Amygdala (tissue), 56 donors: ENCODE measurements around the gene PTK6.

Experiments
- DNase-seq, 56 donors: peaks; one replicate each; lab custom pipeline; 2025; lab: John Stamatoyannopoulos, UW

PTK6 gene

DNA sequence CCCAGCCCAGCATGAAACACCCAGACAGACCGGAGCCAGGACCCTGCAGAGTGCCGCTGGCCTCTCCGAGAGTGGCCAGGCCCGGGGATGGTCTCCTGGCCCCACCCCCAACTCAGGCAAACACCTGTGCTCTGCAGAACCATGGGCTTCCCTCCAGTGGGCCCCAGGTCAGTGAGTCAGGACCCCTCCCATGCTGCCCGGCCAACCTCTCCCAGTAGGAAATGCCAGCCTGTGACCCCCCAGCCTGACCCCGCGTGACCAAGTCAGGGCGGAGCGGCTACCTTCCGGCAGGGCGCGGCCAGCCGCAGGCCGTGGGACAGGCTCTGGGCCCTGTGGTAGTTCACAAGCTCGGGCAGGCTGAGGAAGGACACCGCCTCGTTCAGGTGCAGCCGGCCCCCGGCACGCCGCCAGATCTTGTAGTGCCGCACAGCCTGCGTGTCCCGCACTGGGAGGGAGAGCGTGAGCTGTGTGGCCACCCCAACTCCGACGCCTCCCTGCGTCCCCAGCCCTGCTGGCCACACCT lies 3.2 kb downstream of the PTK6 start:
- no peak for DNase-seq

DNA sequence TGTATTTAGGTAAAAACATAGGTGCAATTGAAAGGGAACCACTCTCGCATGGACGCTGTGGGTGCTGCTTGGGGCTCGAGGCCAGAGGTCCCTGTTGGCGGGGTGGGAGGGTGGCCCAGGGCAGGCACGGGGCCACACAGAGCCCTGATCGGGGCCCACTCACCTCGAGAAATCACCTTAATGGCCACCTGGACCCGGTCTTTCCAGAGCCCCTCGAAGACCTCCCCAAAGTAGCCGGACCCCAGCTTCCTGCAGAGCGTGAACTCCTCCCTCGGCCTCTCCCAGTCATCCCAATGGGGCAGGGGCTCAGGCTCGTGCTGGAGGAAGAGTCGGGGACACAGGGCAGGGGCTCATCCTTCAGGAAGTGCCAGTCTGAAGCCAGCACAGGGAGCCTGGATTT lies 3.8 kb downstream of the PTK6 start:
- DNase-seq: no peak

DNA sequence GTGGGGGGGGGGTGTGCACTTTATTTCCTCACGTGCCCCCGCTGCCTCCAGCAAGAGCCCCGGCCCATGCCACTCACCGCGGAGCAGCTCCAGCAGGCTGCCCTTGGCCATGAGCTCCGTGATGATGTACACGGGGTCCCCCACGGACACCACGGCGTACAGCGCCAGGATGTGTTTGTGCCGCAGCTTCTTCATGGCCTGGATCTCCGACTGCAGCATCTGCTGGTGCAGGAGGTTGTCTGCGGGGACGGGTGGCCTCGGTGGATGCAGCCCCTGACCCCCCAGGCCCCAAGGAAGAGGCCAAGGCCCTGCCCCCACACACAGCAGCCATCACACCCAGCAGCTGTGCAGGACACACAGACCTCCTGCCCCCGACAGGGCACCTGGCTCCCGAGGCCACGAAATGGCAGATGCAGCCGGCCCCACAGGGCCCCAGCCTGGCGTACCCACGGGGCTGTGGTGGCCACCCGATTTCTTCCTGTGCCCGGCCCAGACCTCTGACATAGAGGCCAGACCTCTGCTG lies 4.7 kb downstream of the PTK6 start:
- no peak for DNase-seq

DNA sequence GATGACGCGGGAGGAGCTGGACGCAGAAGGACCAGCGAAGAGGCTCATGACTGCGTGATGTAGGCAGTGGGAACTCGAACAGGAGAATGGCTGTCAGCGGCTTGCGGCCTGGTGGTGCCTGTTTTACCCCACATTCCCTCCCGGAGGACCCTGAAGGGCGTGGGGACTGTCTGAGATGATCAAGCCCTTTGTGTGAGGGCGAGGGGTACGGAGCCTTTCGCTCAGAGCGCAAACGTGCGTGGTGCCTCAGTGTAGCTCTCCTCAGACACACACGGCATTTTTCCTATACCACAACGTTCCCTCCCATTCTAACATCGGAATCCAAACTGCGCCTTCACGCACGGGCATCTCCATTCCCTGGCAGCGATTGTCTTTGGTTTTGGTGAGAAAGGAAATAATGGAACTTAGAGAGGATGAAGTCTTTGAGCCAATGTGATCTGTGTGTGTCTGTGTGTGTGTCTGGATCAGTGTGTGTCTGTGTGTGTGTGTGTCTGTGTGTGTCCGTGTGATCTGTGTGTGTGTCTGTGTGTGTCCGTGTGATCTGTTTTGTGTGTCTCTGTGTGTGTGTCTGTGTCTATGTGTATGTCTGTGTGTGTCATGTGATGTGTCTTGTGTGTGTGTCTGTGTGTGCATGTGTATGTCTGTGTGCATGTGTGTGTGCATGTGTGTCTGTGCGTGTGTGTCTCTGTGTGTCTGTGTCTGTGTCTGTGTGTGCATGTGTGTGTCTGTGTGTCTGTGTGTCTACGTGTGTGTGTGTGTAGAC lies 5.3 kb downstream of the PTK6 start:
- DNase-seq: no peak

DNA sequence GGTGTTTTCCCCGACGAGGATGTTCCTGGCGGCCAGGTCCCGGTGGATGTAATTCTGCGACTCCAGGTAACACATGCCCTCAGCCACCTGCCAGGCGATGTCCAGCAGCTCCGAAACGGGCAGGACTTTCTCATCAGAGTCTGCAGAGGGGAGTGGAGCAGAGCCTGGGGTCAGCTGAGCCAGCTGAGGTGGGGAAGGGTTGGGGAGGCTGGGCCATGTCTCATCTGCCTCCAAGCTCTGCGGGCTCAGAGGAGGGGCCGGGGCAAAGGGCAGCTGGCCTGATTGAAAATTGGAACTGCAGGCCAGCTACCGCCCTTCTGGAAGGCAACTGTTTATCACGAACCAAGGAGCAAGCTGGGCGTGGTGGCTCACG lies 6.4 kb downstream of the PTK6 start:
- no peak for DNase-seq

- DNase-seq: no peak
These were observed 7.1 kb downstream of the PTK6 start for GRCh38 chr20:63529861-63530787.

DNA sequence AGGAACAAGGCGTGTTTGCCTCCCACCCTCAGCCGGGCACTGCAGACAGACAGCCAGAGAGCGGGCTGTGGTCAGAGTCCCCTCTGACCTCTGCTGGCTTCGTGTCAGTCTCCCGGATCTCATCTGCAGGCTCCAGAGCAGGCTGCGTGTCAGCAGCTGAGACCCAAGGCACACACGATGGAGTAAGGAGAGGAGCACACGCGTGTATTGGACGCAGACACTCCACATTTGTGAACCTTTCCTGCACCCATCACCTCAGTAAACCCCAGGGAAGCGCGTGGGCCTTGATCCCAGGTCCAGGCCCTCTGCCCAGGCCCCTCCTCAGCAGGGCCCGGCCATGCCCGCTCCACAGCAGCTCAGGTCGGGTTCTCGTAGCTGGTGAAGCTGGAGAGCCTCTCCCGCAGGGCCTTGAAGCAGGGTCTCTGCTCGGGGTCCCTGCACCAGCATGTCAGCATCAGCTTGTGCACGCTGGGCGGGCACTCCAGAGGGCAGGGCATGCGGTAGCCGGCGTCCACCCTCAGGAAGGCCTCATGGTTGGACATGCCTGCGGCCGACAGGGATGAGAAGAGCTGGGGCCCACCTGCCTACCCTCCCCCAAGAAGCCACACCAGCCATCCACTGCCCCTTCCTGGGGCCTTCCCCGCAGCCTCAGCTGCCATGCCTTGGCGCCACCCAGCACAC lies 7.9 kb downstream of the PTK6 start:
- no peak for DNase-seq

DNA sequence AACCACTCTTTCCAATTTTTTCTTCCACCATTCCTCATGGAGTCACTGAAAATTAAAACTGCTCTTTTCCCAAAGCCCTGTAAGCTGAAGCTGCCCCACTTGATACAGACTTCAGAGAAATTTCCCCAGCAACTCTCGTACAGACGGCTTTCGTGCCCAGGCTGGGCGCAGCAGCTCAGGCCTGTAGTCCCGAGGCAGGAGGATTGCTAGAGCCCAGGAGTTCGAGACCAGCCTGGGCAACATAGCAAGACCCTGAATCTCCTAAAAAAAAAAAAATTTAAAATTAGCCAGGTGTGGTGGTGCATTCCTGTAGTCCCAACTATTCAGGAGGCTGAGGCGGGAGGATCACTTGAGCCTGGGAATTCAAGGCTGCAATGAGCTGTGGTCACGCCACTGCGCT lies 10.0 kb downstream of the PTK6 start:
- DNase-seq: no peak

- no peak for DNase-seq
These were observed 11.2 kb downstream of the PTK6 start for GRCh38 chr20:63525971-63526370.

GRCh38 chr20:63525185-63525584 lies 12.0 kb downstream of the PTK6 start:
- DNase-seq: no peak

- DNase-seq: no peak
These were observed 14.1 kb downstream of the PTK6 start for GRCh38 chr20:63522981-63523611.

DNA sequence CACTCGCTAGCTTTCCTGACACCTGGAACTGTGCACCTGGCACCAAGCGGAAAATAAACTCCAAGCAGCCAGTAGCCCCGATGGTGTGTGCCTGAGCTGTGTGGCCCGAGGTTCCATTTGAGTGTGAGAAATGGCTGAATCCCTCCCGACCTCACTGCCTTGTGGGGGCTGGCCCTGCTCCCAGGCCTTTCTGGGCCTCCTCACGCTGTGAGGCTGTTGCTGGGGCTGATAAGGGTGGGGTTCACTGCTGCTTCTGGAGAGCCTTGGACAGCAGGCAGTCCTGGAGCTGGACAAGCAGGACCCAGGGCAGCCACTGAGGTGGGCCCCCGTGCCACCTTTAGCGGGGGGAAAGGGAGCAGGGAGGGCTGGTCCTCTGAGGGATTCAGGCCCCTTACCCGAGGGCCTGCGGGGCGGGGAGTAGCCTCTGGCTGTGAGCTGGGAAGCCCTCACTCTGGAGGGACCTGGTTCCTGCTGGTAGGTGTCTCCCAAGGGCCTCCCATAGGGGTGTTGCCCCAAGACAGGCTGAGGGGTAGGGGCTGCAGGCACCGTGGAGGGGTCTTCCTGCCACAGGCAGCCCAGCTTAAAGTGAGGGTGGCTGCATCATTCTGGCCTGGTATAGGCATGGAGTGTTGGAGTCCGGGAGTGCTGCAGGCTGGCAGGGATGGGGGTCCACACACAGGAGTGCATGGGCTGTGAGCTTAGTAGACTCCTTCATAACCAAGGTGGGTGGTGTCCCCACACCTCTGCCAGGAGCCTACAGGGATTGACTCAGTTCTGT lies 14.9 kb downstream of the PTK6 start:
- no peak for DNase-seq

DNA sequence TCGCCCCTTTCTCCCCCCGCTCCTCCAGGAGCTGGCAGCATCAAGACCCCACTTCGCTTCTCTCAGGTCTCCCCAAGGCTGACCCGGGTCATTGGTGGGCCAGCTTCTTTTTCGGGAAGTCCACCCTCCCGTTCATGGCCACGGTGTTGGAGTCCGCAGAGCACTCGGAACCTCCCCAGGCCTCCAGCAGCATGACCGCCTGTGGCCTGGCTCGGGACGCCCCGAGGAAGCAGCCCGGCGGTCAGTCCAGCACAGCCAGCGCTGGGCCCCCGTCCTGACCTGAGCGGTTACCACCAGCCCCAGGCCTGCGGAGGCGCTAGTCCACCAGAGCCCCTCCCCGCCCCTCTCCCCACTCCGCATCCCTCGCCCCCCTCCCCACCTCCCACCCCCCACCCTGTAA lies 15.6 kb downstream of the PTK6 start:
- DNase-seq: no peak

DNA sequence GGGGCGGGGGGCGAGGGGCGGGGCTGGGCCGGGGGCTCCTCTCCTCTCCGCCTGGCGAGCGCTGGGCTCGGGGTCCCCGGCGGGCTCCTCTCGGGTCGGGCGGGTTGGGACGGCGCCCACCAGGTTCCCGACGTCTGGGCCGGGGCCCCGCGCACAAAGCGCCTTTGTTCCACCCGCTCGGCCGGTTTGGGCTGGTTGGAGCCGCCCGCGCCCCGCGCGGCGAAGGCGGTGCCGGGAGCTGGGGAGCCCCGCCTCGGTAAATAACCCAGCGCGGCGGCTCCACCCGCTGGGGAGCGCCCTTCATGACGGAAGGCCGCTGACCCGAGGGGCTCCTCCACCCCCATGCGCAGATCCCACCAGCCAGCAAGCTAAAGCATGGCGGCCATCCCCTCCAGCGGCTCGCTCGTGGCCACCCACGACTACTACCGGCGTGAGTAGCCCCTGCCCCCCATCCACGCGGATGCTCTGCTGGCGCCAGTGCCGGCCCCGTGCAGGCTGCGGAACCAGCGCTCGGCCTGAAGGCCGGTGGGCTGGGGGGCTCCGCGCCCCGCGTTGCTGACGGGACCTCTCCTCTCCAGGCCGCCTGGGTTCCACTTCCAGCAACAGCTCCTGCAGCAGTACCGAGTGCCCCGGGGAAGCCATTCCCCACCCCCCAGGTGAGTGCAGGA lies 16.1 kb downstream of the PTK6 start:
- DNase-seq: peak in 49 of 56 donors; percentile 30 to 92 (median 65)

- DNase-seq: peak in 51 of 56 donors; percentile 21 to 95 (median 72)
These were observed 16.7 kb downstream of the PTK6 start, which contains the start of gene PPDPF for GRCh38 chr20:63520504-63520933. PPDPF (plus strand) TSS chr20:63520765; CDS start chr20:63521309, 544 bp downstream.

- peak in 17 of 56 donors; percentile 51 to 85 (median 62) for DNase-seq
These were observed 17.3 kb downstream of the PTK6 start for GRCh38 chr20:63519668-63520503.

GRCh38 chr20:63518946-63519667 lies 18.1 kb downstream of the PTK6 start:
- DNase-seq: no peak
